Calu3 (cell line): ENCODE data around the gene HOXB7. TPM values are rescaled to one million over a fixed set of nuclear protein-coding genes. Genes with fewer than 3 reads are reported as not detected.
A peak's percentile ranks its signal among the peaks of the same experiment; 100 is the strongest.

Source experiments
- BruUV-seq: library from RNA; stranded (reverse); fragments of 400-500 nt; replicated peaks from 2 replicates; lab custom pipeline; 2021; lab: Mats Ljungman, UMichigan
- CTCF ChIA-PET: fragments of 300-600 bp; sonication (Branson Sonifier 250); formaldehyde crosslinking; loops from one replicate; lab custom pipeline; 2022; ENCODE audit warnings: antibody characterized with exemption; lab: Charles Lee
- DNase-seq: peaks from one replicate; pipeline ENCODE4 v3.0.0; 2022
- H3K27ac Mint-ChIP-seq: one replicate; pipeline ENCODE4 v1.8.0; 2022; ENCODE audit warnings: mixed read lengths; ENCODE audit not compliant: unreplicated experiment
- H3K27me3 Mint-ChIP-seq: one replicate; pipeline ENCODE4 v1.8.0; 2022; ENCODE audit warnings: mixed read lengths; ENCODE audit not compliant: unreplicated experiment
- H3K36me3 Mint-ChIP-seq: one replicate; pipeline ENCODE4 v1.8.0; 2022; ENCODE audit warnings: mild to moderate bottlenecking, moderate library complexity, mixed read lengths; ENCODE audit not compliant: insufficient read depth, unreplicated experiment
- H3K4me1 Mint-ChIP-seq: one replicate; pipeline ENCODE4 v1.8.0; 2022; ENCODE audit warnings: mild to moderate bottlenecking, low read depth, mixed read lengths; ENCODE audit not compliant: unreplicated experiment
- H3K4me3 Mint-ChIP-seq: one replicate; pipeline ENCODE4 v1.8.0; 2022; ENCODE audit warnings: mild to moderate bottlenecking, low read depth, moderate library complexity, mixed read lengths; ENCODE audit not compliant: unreplicated experiment
- H3K9me3 Mint-ChIP-seq: one replicate; pipeline ENCODE4 v1.8.0; 2022; ENCODE audit warnings: low read depth, mixed read lengths; ENCODE audit not compliant: unreplicated experiment
- CTCF ChIP-seq: fragments of 200-600 bp; IDR thresholded peaks from one replicate; pipeline ENCODE4 v1.8.0; 2022; ENCODE audit warnings: antibody characterized with exemption; ENCODE audit not compliant: unreplicated experiment
- intact Hi-C: fragments of 100-400 bp; cut with micrococcal nuclease; formaldehyde crosslinking; loops from one replicate; pipeline ENCODE4 v1.10.0; 2022; ENCODE audit not compliant: unreplicated experiment
- total RNA-seq: library from RNA; stranded (reverse); gene quantifications from 2 replicates; pipeline ENCODE4 v1.2.3, GENCODE V29; 2022

Gene HOXB7
- total RNA-seq, 1 experiment from 2014 or later: 30.2 TPM

- no peak for TF ChIP-seq CTCF
- Mint-ChIP-seq H3K4me1 (peaks cover 49% of the 10 kb centered on the region), H3K36me3 (peaks cover 61% of the 10 kb centered on the region), H3K9me3 (no peaks in the 10 kb centered on the region), H3K27me3 (no peaks in the 10 kb centered on the region), H3K27ac (no peak overlapping the region), H3K4me3 (no peak overlapping the region)
- intact Hi-C loops: no loop called here
- CTCF ChIA-PET: interaction anchor here (0.9 to 2.3 kb wide), 3 partner anchors 22 to 256 kb away, joined by 4 to 5 read pairs (median 5); no protein-coding TSS in a partner anchor
- DNase-seq: no peak
- BruUV-seq: no TSS peak
Observed at GRCh38 chr17:48563867-48564187, 47.0 kb downstream of the HOXB7 start.

- H3K4me3 Mint-ChIP-seq: no peak overlapping the region
- intact Hi-C loops: no loop called here
- no peak overlapping the region for H3K27ac Mint-ChIP-seq
- H3K27me3 Mint-ChIP-seq: no peaks in the 10 kb centered on the region
- H3K36me3 Mint-ChIP-seq: peaks cover 61% of the 10 kb centered on the region
- no TSS peak for BruUV-seq
- no peaks in the 10 kb centered on the region for H3K9me3 Mint-ChIP-seq
- no peak for TF ChIP-seq CTCF
- CTCF ChIA-PET: interaction anchor here (0.6 to 2.3 kb wide), 4 partner anchors 19 to 352 kb away, joined by 5 to 7 read pairs (median 5); no protein-coding TSS in a partner anchor
- H3K4me1 Mint-ChIP-seq: peaks cover 53% of the 10 kb centered on the region
- no peak for DNase-seq
Observed at GRCh38 chr17:48563385-48563838, 47.4 kb downstream of the HOXB7 start.

GRCh38 chr17:48562934-48563333 is 47.9 kb downstream of the HOXB7 start:
- Mint-ChIP-seq H3K4me1 (peaks cover 58% of the 10 kb centered on the region), H3K27me3 (no peaks in the 10 kb centered on the region), H3K27ac (no peak overlapping the region), H3K36me3 (peaks cover 63% of the 10 kb centered on the region), H3K4me3 (no peak overlapping the region), H3K9me3 (no peaks in the 10 kb centered on the region)
- CTCF ChIA-PET: interaction anchor here (0.6 to 2.3 kb wide), 10 partner anchors 16 to 352 kb away, joined by 3 to 7 read pairs (median 4); no protein-coding TSS in a partner anchor
- no TSS peak for BruUV-seq
- intact Hi-C loops: no loop called here
- no peak for DNase-seq
- no peak for TF ChIP-seq CTCF

- intact Hi-C loops: no loop called here
- Mint-ChIP-seq H3K4me3 (no peak overlapping the region), H3K36me3 (peaks cover 67% of the 10 kb centered on the region), H3K4me1 (peaks cover 60% of the 10 kb centered on the region), H3K27ac (no peak overlapping the region), H3K9me3 (no peaks in the 10 kb centered on the region), H3K27me3 (no peaks in the 10 kb centered on the region)
- TF ChIP-seq CTCF: peak; percentile 65
- CTCF ChIA-PET: interaction anchor here (0.6 to 2.3 kb wide), 11 partner anchors 8 to 347 kb away, joined by 3 to 7 read pairs (median 3); no protein-coding TSS in a partner anchor
- no TSS peak for BruUV-seq
- peak; percentile 94 for DNase-seq
Observed at GRCh38 chr17:48561884-48562810, 48.7 kb downstream of the HOXB7 start.
